KOPT-K1 (cell line): ENCODE data around the gene C19orf38.

Experiments used
- H3K27ac ChIP-seq: fragments of 200-600 bp; sonication (generic); 2 replicates; pipeline ENCODE4 v1.5.1; 2016; ENCODE audit warnings: antibody characterized with exemption, mild to moderate bottlenecking, low read depth, low read length; ENCODE audit not compliant: poor library complexity, severe bottlenecking
- H3K36me3 ChIP-seq: fragments of 200-600 bp; sonication (generic); 2 replicates; pipeline ENCODE4 v1.5.1; 2017; ENCODE audit warnings: antibody characterized with exemption, mild to moderate bottlenecking, low read length, moderate library complexity; ENCODE audit not compliant: insufficient read depth
- H3K9me3 ChIP-seq: fragments of 200-600 bp; sonication (generic); 2 replicates; pipeline ENCODE4 v1.5.1; 2017; ENCODE audit warnings: antibody characterized with exemption, low read length, mild to moderate bottlenecking; ENCODE audit not compliant: insufficient read depth, poor library complexity, severe bottlenecking

The C19orf38 gene

DNA sequence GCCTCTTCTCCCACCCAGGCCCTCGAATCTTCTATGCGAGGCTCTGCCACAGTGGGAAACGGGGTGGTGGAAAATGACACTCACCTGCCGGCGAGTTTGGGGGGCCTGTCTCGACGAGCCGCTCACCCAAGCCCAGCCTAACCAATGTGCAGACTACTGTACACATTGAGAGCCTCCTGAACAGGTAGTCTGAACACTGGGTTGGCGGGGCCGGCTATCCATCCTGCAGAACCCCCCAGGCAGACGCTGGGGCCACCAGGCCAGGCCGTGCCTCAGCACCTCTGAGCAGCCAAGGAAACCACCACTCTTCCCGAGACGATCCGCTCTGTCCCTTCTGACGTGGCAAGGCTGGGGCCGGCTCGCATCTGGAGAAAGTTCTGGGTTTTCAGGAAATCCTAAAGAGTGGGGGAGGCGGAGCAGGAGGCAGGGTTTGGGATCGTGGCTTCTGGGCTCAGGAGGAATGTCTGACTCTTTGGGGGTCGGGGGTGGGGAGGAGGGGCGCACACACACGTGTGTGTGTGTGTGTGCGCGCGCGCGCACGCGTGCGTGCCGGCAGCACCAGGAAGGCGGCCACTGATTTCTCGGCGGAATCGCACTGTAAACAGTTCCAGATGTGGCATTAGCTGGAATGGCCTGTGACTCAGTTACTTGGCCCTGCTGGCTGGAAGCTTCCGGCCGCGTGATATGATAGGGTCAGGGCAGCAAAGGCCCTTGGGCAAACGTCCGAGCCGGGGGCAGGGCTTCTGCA, 30.8 kb upstream of the C19orf38 start:
- peaks cover 95% of the 10 kb centered on the region for H3K36me3 ChIP-seq
- H3K9me3 ChIP-seq: peaks cover 7% of the 10 kb centered on the region
- no peak overlapping the region for H3K27ac ChIP-seq

DNA sequence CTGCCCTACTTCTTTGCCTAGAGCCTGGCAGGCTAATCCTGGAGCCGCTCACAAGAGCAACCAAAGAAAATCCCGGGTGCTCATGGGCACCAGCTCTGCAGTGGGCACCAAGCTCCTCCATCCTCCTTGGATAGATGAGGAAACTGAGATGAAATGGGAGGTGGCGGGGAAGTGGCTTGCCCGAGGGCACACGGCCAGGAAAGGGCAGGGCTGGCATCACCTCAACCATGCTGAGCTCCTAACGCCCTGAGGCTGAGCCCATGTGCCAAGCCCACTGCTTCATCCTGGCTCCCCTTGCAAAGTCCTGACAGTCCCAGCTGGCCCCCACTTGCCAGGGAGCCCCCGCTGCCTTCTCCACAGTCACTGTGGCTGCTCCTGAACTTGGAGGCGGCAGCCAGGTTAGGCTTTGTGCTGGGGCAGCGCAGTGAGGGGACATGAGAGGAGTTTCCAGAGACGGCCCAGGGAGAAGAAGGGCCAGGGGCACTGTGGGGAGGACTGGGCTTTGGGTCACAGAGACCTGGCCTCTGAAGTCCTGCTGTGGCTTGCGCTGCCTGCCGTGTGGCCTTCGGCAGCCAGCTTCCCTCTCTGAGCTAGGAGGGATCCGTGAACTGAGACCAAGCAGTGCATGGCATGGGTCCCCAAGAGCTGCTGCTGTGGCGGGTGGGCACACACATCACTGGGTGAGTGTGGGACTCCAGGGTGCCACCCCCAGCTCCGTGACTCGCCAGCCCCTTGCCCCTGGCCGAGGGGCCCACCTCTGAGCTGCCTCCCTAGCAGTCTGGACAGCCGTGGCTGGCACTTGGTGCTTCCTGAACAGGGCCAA, 29.7 kb upstream of the C19orf38 start:
- H3K36me3 ChIP-seq: peaks cover 90% of the 10 kb centered on the region
- no peak overlapping the region for H3K27ac ChIP-seq
- peaks cover 7% of the 10 kb centered on the region for H3K9me3 ChIP-seq

DNA sequence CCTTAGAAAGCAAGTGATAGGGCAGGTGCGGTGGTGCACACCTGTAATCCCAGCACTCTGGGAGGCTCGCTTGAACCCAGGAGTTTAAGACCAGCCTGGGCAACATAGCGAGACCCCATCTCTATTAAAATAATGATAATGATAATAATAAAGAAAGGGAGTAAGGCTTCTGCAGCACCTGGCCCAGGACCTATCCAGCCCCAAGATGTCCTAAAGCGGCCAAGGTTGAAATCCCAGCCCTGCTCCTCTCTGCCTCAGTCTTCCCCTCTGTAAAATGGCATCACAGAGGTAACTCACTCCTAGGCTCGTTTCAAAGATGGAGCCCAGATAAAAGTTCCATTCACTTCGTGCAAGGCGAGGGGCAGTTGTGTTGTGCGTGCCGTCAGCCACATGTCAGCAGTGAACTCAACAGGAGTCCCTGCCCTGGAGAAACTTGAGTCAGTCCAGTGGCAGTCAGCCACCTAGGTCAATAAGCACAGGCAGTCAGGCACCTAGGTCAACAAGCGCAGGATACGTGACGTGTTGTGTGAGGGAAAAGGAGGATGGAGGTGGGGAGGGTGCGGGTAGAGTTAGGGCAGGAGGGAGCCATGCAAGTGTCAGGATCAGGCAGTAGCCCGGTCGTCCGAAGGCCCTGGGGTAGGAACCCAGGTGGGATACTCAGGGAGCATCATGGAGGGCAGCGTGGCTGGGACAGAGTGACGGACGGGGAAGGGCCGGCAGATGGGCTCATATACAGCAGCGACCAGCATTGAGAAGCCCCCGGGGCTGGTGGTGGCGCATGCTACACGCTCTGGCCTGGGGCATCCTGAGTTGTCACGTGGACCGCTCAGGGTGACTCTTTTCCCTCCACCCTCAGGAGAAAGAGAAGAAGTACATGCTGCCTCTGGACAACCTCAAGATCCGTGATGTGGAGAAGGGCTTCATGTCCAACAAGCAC, 28.8 kb upstream of the C19orf38 start:
- Histone ChIP-seq H3K36me3 (peaks cover 90% of the 10 kb centered on the region), H3K27ac (no peak overlapping the region), H3K9me3 (peaks cover 7% of the 10 kb centered on the region)

DNA sequence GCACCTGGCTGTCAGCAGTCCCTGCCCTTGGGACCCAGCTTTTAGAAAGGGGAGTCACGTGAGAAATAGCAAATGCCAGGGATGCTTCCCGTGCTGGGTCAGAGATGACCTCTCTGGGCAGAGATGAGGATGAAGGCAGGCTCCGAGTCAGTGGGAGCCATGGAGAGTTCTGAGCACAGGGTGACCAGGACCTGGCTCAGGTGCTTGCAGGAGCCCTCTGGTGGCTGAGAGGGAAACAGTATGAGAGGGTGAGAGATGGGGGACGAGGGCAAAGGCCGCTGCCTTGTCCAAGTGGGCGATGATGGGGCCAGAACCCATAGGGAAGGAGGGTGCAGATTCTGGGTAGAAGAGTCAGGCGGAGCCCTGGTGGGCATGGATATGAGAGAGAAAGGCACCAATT, 28.0 kb upstream of the C19orf38 start:
- Histone ChIP-seq H3K27ac (no peak overlapping the region), H3K9me3 (peaks cover 7% of the 10 kb centered on the region), H3K36me3 (peaks cover 90% of the 10 kb centered on the region)

DNA sequence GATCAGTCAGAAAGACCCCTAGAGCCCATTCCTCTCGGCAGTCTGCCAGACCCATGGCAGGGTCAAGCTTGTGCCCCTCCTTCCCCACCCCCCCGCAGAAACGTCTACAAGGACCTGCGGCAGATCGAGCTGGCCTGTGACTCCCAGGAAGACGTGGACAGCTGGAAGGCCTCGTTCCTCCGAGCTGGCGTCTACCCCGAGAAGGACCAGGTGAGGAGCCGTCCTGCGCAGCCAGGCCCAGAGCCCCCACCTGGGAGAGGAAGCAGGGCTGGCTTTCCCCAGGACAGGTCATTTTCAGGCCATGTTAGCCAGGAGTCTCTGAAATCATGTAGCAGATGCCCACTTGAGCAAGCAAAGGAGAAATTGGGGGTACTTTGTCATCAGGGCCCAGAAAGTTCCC, 24.5 kb upstream of the C19orf38 start:
- H3K36me3 ChIP-seq: peaks cover 87% of the 10 kb centered on the region
- H3K9me3 ChIP-seq: peaks cover 7% of the 10 kb centered on the region
- H3K27ac ChIP-seq: no peak overlapping the region

DNA sequence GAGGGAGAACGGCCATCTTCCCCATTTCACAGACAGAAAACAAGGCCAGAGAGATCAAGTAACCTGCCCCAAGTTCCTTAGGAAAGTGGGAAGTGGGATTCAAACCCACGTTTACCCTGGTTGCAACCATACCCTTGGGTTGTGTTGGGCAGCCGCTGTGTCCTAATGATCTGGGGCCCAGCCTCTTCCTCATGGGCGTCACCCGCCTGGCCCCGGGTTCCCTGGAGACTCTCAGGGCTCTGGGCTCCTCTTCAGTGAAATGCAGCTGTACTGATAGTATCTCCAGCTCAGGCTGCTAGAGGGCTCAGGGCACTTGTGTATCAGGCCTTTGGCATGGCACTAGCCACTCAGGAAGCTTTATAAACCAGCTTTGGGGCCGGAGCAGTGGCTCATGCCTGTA, 22.0 kb upstream of the C19orf38 start:
- Histone ChIP-seq H3K9me3 (peaks cover 3% of the 10 kb centered on the region), H3K36me3 (peaks cover 90% of the 10 kb centered on the region), H3K27ac (no peak overlapping the region)

DNA sequence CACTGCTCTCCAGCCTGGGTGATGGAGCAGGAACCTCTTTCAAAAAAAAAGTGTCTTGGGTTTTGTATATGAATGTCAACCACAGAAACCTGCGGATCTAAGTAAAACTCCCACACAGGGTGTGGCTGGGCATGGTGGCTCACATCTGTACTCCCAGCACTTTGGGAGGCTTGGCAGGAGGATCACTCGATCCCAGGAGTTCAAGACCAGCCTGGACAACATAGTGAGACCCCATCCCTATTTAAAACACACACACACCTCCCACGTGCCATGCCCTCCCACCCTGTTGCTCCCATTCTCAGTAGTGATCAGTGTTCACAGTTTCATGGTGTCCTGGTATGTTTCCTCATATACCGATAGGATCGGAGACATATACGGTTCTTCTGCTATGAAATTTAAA, 21.4 kb upstream of the C19orf38 start:
- no peak overlapping the region for H3K27ac ChIP-seq
- no peaks in the 10 kb centered on the region for H3K9me3 ChIP-seq
- H3K36me3 ChIP-seq: peaks cover 90% of the 10 kb centered on the region

DNA sequence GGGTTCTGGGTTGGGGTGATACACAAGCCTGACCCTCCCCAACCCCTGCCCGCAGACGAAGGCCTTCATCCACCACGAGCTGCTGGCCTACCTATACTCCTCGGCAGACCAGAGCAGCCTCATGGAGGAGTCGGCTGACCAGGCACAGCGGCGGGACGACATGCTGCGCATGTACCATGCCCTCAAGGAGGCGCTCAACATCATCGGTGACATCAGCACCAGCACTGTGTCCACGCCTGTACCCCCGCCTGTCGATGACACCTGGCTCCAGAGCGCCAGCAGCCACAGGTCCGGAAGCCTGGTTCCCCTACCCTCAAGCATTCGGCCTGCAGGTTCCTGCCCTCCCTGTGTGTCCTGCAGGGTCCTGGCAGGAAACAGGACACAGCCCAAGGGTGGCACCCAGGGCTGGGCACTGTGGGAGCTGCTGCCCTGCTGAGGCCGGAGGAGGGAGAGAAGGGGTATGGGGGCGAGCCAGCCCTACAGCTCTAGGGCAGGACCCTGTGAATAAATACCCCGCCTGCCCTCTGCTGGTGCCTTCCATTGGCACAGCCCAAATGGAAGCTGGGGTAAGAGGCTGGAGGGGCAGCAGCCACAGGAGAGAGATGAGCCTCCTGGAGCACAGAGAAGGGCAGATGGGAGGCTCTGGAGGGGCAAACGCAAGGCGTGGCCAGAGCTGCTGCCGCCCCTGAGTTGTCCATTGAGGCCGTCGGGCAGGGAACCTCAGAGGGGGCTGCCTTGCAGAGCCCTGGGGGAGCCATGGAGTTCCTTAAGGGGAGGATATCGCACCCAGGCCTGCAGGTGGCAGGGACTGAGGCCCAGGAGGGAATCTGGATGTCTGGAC, 19.0 kb upstream of the C19orf38 start:
- H3K9me3 ChIP-seq: no peaks in the 10 kb centered on the region
- peaks cover 93% of the 10 kb centered on the region for H3K36me3 ChIP-seq
- no peak overlapping the region for H3K27ac ChIP-seq

DNA sequence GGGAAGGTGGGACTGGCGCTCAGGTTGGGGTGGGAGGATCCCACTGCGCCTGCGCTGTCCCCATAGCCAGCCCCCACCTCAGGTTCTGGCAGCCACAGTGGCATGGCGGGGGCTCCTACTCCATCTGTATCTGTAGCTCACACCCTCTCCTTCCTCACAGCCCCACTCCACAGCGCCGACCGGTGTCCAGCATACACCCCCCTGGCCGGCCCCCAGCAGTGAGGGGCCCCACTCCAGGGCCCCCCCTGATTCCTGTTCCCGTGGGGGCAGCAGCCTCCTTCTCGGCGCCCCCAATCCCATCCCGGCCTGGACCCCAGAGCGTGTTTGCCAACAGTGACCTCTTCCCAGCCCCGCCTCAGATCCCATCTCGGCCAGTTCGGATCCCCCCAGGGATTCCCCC, 18.2 kb upstream of the C19orf38 start:
- Histone ChIP-seq H3K27ac (no peak overlapping the region), H3K9me3 (no peaks in the 10 kb centered on the region), H3K36me3 (peaks cover 91% of the 10 kb centered on the region)

DNA sequence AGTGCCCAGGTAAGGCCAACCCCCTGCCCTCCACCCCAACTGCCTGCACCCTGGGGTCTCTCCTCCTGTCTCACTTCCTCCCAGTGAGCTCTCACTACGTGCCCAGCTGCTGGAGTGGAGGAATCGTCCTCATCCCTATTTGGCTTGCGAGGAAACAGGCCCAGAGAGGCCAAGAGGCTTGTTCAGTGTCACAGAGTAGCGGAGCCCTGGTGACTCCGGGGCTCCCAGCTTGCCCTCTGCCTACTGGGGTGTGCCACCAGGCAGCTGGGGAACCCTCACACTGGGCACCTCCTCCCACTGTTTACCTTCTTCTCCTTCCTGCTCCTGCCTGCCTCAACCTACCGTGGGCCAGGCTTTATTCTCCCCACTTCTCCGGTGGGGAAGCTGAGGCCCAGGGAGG, 17.8 kb upstream of the C19orf38 start:
- no peaks in the 10 kb centered on the region for H3K9me3 ChIP-seq
- H3K36me3 ChIP-seq: peaks cover 87% of the 10 kb centered on the region
- no peak overlapping the region for H3K27ac ChIP-seq

DNA sequence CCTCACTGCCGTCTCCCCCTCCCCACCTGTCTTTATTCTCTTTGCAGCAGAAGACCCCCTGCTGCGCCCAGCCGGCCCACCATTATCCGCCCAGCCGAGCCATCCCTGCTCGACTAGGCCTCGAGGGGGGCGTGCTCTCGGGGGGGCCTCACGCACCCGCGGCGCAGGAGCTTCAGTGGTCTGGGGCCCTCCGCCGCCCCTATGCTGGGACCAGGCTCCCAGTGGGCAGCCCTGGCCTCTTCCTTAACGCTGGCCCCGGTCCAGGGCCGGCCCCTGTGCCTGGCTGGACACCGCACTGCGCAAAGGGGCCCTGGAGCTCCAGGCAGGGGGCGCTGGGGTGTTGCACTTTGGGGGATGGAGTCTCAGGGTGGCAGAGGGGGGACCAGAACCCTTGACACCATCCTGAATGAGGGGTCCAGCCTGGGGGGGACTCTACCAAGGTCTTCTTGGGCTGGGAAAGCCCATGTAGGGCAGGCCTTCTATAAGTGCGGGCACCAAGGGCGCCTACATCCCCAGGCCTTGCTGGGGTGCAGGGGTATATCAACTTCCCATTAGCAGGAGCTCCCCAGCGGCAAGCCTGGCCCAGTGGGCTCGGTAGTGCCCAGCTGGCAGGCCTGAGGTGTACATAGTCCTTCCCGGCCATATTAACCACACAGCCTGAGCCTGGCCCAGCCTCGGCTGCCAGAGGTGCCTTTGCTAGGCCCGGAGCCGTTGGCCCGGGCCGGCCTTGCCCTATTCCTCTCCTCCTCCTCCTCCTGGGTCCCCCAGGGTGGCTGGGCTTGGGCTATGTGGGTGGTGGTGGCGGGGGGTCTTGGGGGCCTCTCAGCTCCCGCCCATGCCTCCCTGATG, 17.1 kb upstream of the C19orf38 start:
- Histone ChIP-seq H3K9me3 (no peaks in the 10 kb centered on the region), H3K27ac (no peak overlapping the region), H3K36me3 (peaks cover 79% of the 10 kb centered on the region)

DNA sequence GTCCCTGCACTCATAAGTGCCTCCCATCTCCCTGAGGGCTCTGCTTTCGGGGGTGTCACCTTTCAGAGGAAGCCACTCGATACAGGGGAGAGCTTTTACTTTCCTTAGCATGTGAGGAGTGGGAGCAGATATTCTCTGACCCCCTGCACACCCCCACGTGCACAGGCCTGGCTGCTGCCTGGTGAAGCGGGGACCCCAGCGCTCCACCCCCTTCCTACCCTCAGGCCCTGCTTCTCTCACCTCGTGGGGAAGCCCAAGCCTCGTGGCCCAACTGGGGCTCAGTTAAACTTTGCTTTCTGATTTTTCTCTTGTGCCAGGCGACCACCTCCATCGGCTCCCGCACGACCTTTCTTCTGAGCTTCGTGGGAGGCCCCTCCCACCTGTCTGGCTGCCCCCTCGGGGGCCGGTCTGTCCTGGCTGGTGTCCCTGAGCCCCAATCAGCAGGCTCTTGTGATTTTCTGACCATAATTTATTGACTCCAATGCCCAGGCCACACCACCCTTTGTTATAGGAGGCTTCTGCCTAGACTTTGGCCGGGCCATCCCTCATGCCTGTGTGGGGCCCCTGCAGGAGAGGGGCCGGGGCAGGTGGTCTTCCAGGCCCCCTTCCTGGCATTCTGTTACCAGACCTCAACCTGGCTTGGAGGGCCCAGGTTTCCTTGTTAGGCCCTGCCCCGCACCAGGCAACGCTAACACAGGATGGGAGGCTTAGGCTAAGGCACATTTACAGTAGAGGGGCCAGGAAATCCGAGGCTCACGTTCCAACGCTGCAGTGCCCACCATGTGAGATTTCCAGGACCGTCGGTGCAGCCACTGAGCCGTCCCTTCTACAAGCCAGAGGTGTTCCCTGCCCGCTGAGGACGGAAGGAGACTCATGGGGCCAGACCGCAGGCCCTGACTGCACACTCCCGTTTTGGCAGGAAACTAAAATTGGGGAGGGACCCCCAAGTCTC, 16.0 kb upstream of the C19orf38 start:
- Histone ChIP-seq H3K36me3 (peaks cover 69% of the 10 kb centered on the region), H3K27ac (no peak overlapping the region), H3K9me3 (peaks cover 8% of the 10 kb centered on the region)

DNA sequence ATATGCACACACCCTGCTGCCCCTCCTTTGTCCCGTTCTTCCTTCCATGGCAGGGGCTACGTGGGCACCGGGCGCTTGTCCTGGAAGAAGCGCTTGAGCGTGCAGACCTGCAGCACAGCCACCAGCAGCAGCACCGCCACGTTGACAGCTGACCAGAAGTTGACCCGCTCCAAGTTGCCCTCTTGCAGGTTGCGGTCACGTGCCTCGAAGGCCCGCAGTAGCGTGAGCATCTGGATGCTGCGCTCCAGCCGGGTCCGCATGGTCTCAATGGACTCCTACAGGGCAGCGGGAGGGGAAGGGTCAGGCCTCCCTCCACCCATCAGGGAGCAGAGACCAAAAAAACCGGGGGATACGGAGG, 15.3 kb upstream of the C19orf38 start:
- Histone ChIP-seq H3K27ac (no peak overlapping the region), H3K36me3 (peaks cover 63% of the 10 kb centered on the region), H3K9me3 (peaks cover 8% of the 10 kb centered on the region)
